ENCODE data around the gene RANBP1. TPM values are rescaled to one million over a fixed set of nuclear protein-coding genes. Genes with fewer than 3 reads are reported as not detected.

RANBP1 gene
- total RNA-seq, 1 experiment from 2014 or later: 522 TPM

DNA sequence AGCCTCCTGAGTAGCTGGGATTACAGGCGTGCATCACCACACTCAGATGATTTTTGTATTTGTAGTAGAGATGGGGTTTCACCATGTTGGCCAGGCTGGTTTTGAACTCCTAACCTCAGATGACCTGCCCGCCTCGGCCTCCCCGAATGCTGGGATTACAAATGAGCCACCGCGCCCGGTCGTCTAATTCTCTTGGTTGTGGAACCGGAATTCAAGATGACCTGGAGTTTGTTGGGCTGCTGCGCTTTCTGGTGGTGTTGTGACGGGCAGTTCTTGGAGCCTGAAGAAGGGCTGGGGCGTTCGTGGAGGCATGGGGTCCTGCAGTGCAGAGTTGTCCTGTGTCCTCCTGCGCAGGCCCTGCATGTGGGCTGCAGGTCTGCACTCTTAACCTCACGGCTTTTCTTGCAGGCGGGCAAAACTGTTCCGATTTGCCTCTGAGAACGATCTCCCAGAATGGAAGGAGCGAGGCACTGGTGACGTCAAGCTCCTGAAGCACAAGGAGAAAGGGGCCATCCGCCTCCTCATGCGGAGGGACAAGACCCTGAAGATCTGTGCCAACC, 6.0 kb downstream of the RANBP1 start:
- no CpG with 5 or more reads among the region's 22 CpGs for WGBS (ENCODE audit: extremely low coverage, insufficient read length, low lambda C conversion rate)
- Histone ChIP-seq H2BK12ac (ENCODE audit: insufficient read length, low read depth, low read length) (no peak overlapping the region), H3K4me2 (ENCODE audit: insufficient read depth, insufficient read length, low read length) (no peak overlapping the region), H2BK15ac (ENCODE audit: low read depth, low read length) (no peak overlapping the region), H2BK20ac (ENCODE audit: low read depth, low read length, poor library complexity, severe bottlenecking) (no peak overlapping the region), H3K4me1 (ENCODE audit: insufficient read depth, low read length) (no peaks in the 10 kb centered on the region), H3K18ac (ENCODE audit: insufficient read length, low read depth, low read length) (no peak overlapping the region), H4K20me1 (ENCODE audit: control insufficient read depth, insufficient read depth, insufficient read length) (no peaks in the 10 kb centered on the region), H3K56ac (ENCODE audit: insufficient read length, low read depth, low read length) (no peak overlapping the region), H3K79me2 (ENCODE audit: insufficient read depth, low read length) (peaks cover 43% of the 10 kb centered on the region), H3T11ph (ENCODE audit: low read length) (no peak overlapping the region), H2BK120ac (ENCODE audit: low read depth, low read length, poor library complexity, severe bottlenecking) (no peak overlapping the region), H4K91ac (ENCODE audit: insufficient read length, low read depth, low read length) (no peak overlapping the region), H4K5ac (ENCODE audit: insufficient read length, low read depth, low read length) (no peak overlapping the region), H3K4ac (ENCODE audit: low read depth, low read length) (no peak overlapping the region), H3K23ac (ENCODE audit: insufficient read length, low read depth, low read length) (no peak overlapping the region), H3K27ac (ENCODE audit: insufficient read length, low read depth, low read length) (no peak overlapping the region), H3K9me3 (ENCODE audit: control insufficient read depth, low read depth, low read length) (no peaks in the 10 kb centered on the region), H3K27me3 (ENCODE audit: insufficient read depth, low read length) (no peaks in the 10 kb centered on the region), H2BK5ac (ENCODE audit: insufficient read length, low read length) (no peak overlapping the region), H2AK5ac (ENCODE audit: insufficient read length, low read length) (no peak overlapping the region), H2AFZ (ENCODE audit: low read length) (no peak overlapping the region), H3K23me2 (ENCODE audit: insufficient read length, low read depth, low read length, poor library complexity, severe bottlenecking) (peaks cover 4% of the 10 kb centered on the region), H3K14ac (ENCODE audit: insufficient read depth, low read length) (no peak overlapping the region), H3K9ac (ENCODE audit: extremely low read depth, insufficient read length, low read length) (no peak overlapping the region), H3K79me1 (ENCODE audit: insufficient read depth, low read depth, low read length, poor library complexity, severe bottlenecking) (peaks cover 14% of the 10 kb centered on the region), H4K8ac (replicated peaks; ENCODE audit: insufficient read length, low read depth, low read length) (no peak overlapping the region)
- no peaks in the 10 kb centered on the region for H3K9me3 Mint-ChIP-seq
- peak overlapping the region in 1 of 2 experiments; percentile 44; a peak in 1 of 5 replicates for H3K4me3 Mint-ChIP-seq
- TF ChIP-seq, protein P1, sequence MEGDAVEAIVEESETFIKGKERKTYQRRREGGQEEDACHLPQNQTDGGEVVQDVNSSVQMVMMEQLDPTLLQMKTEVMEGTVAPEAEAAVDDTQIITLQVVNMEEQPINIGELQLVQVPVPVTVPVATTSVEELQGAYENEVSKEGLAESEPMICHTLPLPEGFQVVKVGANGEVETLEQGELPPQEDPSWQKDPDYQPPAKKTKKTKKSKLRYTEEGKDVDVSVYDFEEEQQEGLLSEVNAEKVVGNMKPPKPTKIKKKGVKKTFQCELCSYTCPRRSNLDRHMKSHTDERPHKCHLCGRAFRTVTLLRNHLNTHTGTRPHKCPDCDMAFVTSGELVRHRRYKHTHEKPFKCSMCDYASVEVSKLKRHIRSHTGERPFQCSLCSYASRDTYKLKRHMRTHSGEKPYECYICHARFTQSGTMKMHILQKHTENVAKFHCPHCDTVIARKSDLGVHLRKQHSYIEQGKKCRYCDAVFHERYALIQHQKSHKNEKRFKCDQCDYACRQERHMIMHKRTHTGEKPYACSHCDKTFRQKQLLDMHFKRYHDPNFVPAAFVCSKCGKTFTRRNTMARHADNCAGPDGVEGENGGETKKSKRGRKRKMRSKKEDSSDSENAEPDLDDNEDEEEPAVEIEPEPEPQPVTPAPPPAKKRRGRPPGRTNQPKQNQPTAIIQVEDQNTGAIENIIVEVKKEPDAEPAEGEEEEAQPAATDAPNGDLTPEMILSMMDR (conservative IDR thresholded peaks at IDR 0.05): no peak
- H3K4me1 Mint-ChIP-seq: peaks cover 12 to 19% of the 10 kb centered on the region in 2 experiments
- H3K27me3 Mint-ChIP-seq (ENCODE audit: low read depth): no peaks in the 10 kb centered on the region
- no peak for DNase-seq
- peak overlapping the region; percentile 34 to 70 (median 65); a peak in 2 of 7 replicates for H3K27ac Mint-ChIP-seq
- H3K36me3 Mint-ChIP-seq (ENCODE audit: insufficient read depth in 1 of 3, low read depth in 3 of 3): peaks cover 57 to 84% (median 82%) of the 10 kb centered on the region in 3 experiments

Data from H9 (cell line).